Caco-2 (cell line): ENCODE results near the gene RAMP1. TPM values are rescaled to one million over a fixed set of nuclear protein-coding genes. Genes with fewer than 3 reads are reported as not detected.
A peak's percentile ranks its signal among the peaks of the same experiment; 100 is the strongest.

Source experiments
- BruUV-seq: library from RNA; stranded (reverse); fragments of 400-500 nt; replicated peaks from 2 replicates; lab custom pipeline; 2021; lab: Mats Ljungman, UMichigan
- CTCF ChIA-PET: fragments of 300-600 bp; sonication (Branson Sonifier 250); formaldehyde crosslinking; loops from one replicate; lab custom pipeline; 2022; ENCODE audit warnings: antibody characterized with exemption; lab: Charles Lee
- POLR2A ChIA-PET: fragments of 300-600 bp; sonication (Branson Sonifier 250); formaldehyde crosslinking; loops from one replicate; lab custom pipeline; 2022; ENCODE audit warnings: antibody characterized with exemption; lab: Charles Lee
- DNase-seq, 2 experiments: peaks; one replicate each; pipeline versions ENCODE4 v3.0.0 to v3.0.0-alpha.2; 2020 to 2022
- H3K27me3 ChIP-seq: replicated peaks from 2 replicates; pipeline ENCODE4 v1.6.0; 2011; ENCODE audit warnings: low read length; ENCODE audit not compliant: control insufficient read depth, insufficient read depth
- H3K36me3 ChIP-seq: 2 replicates; pipeline ENCODE4 v1.5.1; 2011; ENCODE audit warnings: low read length; ENCODE audit not compliant: control insufficient read depth, insufficient read depth
- H3K4me1 ChIP-seq: fragments of 250-450 bp; sonication (Bioruptor Pico); 2 replicates; pipeline ENCODE4 v1.5.1; 2020; ENCODE audit warnings: mild to moderate bottlenecking
- H3K4me3 ChIP-seq: 2 replicates; pipeline ENCODE4 v1.5.1; 2011; ENCODE audit warnings: low read depth, mild to moderate bottlenecking, control low read depth, low read length
- H3K9me3 ChIP-seq: fragments of 250-450 bp; sonication (Bioruptor Pico); 2 replicates; pipeline ENCODE4 v1.5.1; 2020; ENCODE audit warnings: mild to moderate bottlenecking, moderate library complexity
- H3K27ac Mint-ChIP-seq: one replicate; pipeline ENCODE4 v1.8.0; 2022; ENCODE audit warnings: mixed read lengths; ENCODE audit not compliant: unreplicated experiment
- H3K27me3 Mint-ChIP-seq: one replicate; pipeline ENCODE4 v1.8.0; 2022; ENCODE audit warnings: mixed read lengths; ENCODE audit not compliant: insufficient read depth, unreplicated experiment
- H3K36me3 Mint-ChIP-seq: one replicate; pipeline ENCODE4 v1.8.0; 2022; ENCODE audit warnings: mild to moderate bottlenecking, mixed read lengths; ENCODE audit not compliant: insufficient read depth, unreplicated experiment
- H3K4me1 Mint-ChIP-seq: one replicate; pipeline ENCODE4 v1.8.0; 2022; ENCODE audit warnings: low read depth, mixed read lengths; ENCODE audit not compliant: unreplicated experiment
- H3K4me3 Mint-ChIP-seq: one replicate; pipeline ENCODE4 v1.8.0; 2022; ENCODE audit warnings: mild to moderate bottlenecking, moderate library complexity, mixed read lengths; ENCODE audit not compliant: unreplicated experiment
- H3K9me3 Mint-ChIP-seq: one replicate; pipeline ENCODE4 v1.8.0; 2022; ENCODE audit warnings: mixed read lengths; ENCODE audit not compliant: unreplicated experiment
- intact Hi-C: fragments of 100-400 bp; cut with micrococcal nuclease; formaldehyde crosslinking; loops from one replicate; pipeline ENCODE4 v1.10.0; 2022; ENCODE audit not compliant: unreplicated experiment
- total RNA-seq: library from RNA; stranded (reverse); gene quantifications from 2 replicates; pipeline ENCODE4 v1.2.3, GENCODE V29; 2022
- TF ChIP-seq, protein P1 (sequence below), 2 experiments: fragments of 200-600 bp in 1 of 2; IDR thresholded peaks; 1 replicate in 1 of 2; 2 replicates in 1 of 2; pipeline versions ENCODE4 v1.5.1 to v1.8.0; 2011 to 2022; ENCODE audit warnings: antibody characterized with exemption in 1 of 2, control low read depth in 1 of 2, inconsistent platforms in 1 of 2, low read depth in 1 of 2, low read length in 1 of 2, mild to moderate bottlenecking in 1 of 2, moderate library complexity in 1 of 2; ENCODE audit not compliant: insufficient read depth in 1 of 2, severe bottlenecking in 1 of 2, unreplicated experiment in 1 of 2

Gene RAMP1
- total RNA-seq, 1 experiment from 2014 or later = 2.2 TPM

DNA sequence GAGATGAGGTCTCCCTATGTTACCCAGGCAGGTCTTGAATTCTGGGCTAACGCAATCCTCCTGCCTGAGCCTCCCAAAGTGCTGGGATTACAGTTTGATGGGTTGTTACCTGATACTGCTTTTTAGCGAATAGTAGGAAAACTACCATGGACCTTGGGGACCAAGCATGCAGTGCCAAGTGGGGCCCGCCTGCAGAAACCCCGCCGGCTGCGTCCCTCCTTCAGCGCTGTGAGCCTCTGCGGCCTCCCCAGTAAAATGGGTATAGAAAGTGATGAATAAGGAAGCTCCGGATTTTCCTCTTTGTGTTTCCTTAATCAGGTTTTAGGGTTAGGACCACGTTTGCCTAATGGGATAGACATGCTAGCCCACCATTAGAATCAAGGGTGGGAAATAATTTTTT lies 30.4 kb downstream of the RAMP1 start:
- Mint-ChIP-seq H3K4me1 (peaks cover 7% of the 10 kb centered on the region), H3K4me3 (no peak overlapping the region), H3K27me3 (peaks cover 2% of the 10 kb centered on the region), H3K36me3 (no peaks in the 10 kb centered on the region), H3K9me3 (no peaks in the 10 kb centered on the region), H3K27ac (no peak overlapping the region)
- peaks cover 4% of the 10 kb centered on the region; the same call in 1 of the 2 replicates for H3K4me1 ChIP-seq
- no peaks in the 10 kb centered on the region for H3K27me3 ChIP-seq
- ChIA-PET CTCF (no interaction called here), POLR2A (no interaction called here)
- BruUV-seq = no TSS peak
- H3K4me3 ChIP-seq = no peak overlapping the region
- intact Hi-C loops = no loop called here
- no peaks in the 10 kb centered on the region for H3K9me3 ChIP-seq
- no peaks in the 10 kb centered on the region for H3K36me3 ChIP-seq
- TF ChIP-seq, protein P1, sequence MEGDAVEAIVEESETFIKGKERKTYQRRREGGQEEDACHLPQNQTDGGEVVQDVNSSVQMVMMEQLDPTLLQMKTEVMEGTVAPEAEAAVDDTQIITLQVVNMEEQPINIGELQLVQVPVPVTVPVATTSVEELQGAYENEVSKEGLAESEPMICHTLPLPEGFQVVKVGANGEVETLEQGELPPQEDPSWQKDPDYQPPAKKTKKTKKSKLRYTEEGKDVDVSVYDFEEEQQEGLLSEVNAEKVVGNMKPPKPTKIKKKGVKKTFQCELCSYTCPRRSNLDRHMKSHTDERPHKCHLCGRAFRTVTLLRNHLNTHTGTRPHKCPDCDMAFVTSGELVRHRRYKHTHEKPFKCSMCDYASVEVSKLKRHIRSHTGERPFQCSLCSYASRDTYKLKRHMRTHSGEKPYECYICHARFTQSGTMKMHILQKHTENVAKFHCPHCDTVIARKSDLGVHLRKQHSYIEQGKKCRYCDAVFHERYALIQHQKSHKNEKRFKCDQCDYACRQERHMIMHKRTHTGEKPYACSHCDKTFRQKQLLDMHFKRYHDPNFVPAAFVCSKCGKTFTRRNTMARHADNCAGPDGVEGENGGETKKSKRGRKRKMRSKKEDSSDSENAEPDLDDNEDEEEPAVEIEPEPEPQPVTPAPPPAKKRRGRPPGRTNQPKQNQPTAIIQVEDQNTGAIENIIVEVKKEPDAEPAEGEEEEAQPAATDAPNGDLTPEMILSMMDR (IDR thresholded peaks at IDR 0.05; ENCODE audit: insufficient read depth in 1 of 2, low read depth in 1 of 2, low read length in 1 of 2, severe bottlenecking in 1 of 2, unreplicated experiment in 1 of 2) = no peak
- no peak for DNase-seq

DNA sequence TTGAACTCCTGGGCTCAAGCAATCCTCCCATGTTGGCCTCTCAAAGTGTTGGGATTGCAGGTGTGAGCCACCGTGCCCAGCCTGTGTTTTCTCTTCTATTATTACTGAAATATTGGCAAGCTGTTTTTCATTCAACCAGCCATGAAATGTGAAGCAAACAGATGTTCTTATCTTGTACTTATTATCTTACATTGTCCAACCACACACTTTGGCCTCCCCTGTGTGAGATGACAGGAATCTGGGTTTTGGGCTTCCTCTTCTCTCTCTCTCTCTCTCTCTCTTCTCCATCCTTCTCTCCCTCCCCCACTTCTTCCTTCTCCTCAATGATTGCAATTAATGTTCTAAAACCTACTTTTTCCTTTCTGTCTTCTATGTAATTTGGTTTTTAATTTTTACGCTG lies 33.1 kb downstream of the RAMP1 start:
- DNase-seq = no peak
- no peaks in the 10 kb centered on the region for H3K27me3 ChIP-seq
- intact Hi-C loops = no loop called here
- Mint-ChIP-seq H3K9me3 (no peaks in the 10 kb centered on the region), H3K4me3 (no peak overlapping the region), H3K27me3 (peaks cover 2% of the 10 kb centered on the region), H3K36me3 (no peaks in the 10 kb centered on the region), H3K27ac (peak overlapping the region; percentile 21), H3K4me1 (peaks cover 7% of the 10 kb centered on the region)
- TF ChIP-seq, protein P1 (IDR thresholded peaks at IDR 0.05; ENCODE audit: insufficient read depth in 1 of 2, low read depth in 1 of 2, low read length in 1 of 2, severe bottlenecking in 1 of 2, unreplicated experiment in 1 of 2) = no peak
- BruUV-seq = no TSS peak
- ChIA-PET CTCF (no interaction called here), POLR2A (no interaction called here)
- no peaks in the 10 kb centered on the region for H3K36me3 ChIP-seq
- no peaks in the 10 kb centered on the region for H3K9me3 ChIP-seq
- H3K4me3 ChIP-seq = no peak overlapping the region
- H3K4me1 ChIP-seq = peaks cover 4% of the 10 kb centered on the region; the same call in 1 of the 2 replicates

DNA sequence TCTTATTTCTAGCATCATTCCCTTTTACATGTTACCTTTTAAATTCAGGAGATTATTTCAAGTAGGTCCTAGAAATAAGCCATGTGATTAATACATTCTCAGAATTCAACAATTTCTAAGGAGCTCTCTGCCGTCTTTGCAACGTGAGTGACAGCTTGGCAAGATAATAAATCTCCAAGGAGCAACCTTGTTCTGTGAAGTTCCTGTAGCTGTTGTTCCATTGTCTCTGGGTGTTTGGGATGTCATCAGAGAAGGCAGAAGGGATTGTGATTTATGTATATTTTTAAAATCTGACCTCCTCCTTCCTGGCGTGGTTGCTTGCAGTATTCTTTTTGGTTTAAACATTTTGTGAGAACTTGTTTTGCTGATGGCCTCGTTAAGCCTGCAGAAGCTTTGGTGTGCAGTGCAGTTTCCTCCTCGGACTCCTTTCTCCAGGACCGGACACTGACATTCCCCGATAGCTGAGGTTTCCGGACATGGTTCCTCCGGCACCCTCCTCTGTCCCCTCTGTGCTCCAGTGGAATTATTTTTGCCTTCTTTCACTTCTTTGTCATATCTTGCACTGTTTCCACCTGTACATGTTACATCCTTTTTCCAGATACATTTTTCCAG lies 33.7 kb downstream of the RAMP1 start:
- Mint-ChIP-seq H3K36me3 (no peaks in the 10 kb centered on the region), H3K27me3 (peaks cover 2% of the 10 kb centered on the region), H3K4me1 (peaks cover 7% of the 10 kb centered on the region), H3K4me3 (no peak overlapping the region), H3K9me3 (no peaks in the 10 kb centered on the region), H3K27ac (peak overlapping the region; percentile 21)
- ChIA-PET POLR2A (no interaction called here), CTCF (no interaction called here)
- intact Hi-C loops = no loop called here
- Histone ChIP-seq H3K27me3 (no peaks in the 10 kb centered on the region), H3K9me3 (no peaks in the 10 kb centered on the region), H3K4me3 (no peak overlapping the region), H3K4me1 (peaks cover 4% of the 10 kb centered on the region; the same call in 1 of the 2 replicates), H3K36me3 (no peaks in the 10 kb centered on the region)
- DNase-seq = no peak
- BruUV-seq = no TSS peak
- TF ChIP-seq, protein P1 (IDR thresholded peaks at IDR 0.05; ENCODE audit: insufficient read depth in 1 of 2, low read depth in 1 of 2, low read length in 1 of 2, severe bottlenecking in 1 of 2, unreplicated experiment in 1 of 2) = no peak
